ENCODE results near the gene BBS9.

The BBS9 gene

DNA sequence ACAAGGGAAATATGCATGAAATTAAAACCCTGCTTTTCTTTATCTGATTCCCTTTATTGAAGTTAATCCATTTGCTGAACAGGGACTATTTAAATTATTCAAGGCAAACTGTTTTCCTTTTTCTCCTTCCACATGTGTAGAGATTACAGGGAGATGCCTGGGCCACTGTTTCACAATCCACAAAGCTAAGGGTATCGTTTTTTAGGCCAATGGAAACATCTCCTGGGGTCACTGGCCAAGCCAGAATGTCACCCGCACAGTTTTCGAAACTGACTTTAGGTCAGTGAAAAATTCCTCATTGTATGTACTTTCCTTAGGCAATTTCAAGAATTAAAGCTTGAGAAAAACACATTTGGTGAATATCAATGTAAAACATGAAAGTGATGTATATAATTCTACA lies 516.8 kb downstream of the BBS9 start:
- no peak for DNase-seq (ENCODE audit: low spot score)

DNA sequence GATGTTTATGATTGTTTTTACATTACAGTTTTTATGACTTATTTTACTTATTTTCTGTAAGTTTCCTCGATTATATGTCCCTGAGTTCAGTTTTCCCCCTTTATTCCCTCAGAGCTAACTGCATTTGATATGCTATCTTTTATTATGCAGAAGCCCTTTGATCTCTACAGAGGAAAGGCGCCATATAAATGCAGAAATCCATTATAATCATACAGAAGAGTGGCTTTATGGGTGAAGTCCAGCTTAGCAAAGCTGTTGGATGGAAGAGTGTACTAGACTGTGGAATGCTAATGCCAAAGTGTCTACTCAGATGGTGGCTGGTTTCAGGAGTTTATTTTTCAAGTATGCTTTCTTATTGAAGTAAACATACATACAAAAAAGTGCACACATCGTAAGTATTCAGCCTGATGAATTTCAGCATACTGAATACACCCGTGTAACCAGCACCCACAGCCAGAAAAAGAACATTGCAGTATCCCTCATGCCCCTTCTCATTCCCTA lies 517.6 kb downstream of the BBS9 start:
- no peak for DNase-seq (ENCODE audit: low spot score)

- no peak for DNase-seq (ENCODE audit: low spot score)
These were observed 520.4 kb downstream of the BBS9 start for GRCh38 chr7:33649476-33650441.

DNA sequence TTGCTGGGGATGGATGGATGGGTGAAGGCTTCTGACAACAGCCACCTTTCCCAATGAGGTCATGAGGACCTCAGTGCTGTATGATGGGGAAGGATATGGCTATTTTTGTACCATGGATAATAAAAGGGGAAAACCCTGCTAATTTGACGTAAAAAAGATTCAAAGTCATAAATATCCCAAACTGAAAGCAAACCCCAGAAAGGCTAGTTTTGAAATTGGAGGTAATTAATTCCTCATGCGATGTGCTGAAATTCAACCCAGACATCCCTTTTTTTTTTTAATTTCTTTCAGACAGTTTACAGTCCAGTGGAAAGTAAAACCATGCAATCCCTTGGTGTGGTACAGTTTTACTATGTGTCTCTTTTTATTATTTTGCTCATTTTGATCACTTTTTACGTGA lies 521.5 kb downstream of the BBS9 start:
- no peak for DNase-seq (ENCODE audit: low spot score)

DNA sequence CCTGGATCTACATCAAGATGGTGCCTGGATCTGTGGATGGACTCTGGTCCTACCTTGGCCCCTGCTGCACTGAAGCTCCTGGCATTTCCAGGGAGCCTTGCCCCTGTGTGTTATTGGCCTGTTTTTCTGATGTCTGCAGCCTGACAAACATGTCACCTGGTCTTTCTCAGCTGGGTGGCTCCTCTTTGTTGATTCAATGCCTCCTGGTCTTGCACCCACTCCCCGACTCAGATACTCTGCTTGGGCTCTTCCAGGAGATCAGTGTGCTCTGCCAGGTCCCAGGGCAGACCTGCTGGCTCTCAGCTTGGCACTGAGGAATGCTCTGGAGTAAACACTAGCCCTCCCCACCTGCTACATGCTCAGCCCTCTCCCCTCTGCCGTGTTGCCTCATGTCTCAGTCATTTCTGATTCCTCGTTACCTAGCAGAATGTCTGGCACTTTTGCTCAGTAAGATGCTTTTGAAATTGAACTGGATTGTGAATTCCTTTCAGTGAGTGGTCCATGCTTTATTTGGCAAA lies 522.7 kb downstream of the BBS9 start:
- no peak for DNase-seq (ENCODE audit: low spot score)

DNA sequence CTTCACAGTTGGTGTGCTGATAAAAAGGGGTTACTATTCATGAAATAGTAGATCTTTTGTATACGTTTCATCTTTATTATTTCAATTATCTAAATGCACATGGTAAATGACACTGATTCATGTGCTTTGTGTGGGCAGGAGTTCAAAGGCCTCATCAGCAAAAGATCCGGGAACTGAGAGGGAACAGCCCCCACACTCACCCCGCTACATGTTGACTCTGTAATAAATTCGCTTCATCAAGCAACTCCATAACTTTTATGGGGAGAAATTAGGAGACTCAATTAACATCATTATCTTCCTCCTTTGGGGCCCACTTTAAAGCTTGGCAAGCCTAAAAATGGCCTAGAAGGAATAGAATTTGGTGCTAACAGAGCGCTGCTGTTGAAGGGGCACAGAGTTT lies 525.3 kb downstream of the BBS9 start:
- no peak for DNase-seq (ENCODE audit: low spot score)

Small RNA genes lying within 50 kb of the gene (small RNA-seq; reads per million reads assigned to genes)
- gene AC007312.1 (0 reads per million in 2 experiments), gene AC074338.1 (0 to 0.03 reads per million in 2 experiments), gene RNA5SP229 (0.03 to 0.53 reads per million in 2 experiments)
